ENCODE measurements around the gene LIN37.

The LIN37 gene

DNA sequence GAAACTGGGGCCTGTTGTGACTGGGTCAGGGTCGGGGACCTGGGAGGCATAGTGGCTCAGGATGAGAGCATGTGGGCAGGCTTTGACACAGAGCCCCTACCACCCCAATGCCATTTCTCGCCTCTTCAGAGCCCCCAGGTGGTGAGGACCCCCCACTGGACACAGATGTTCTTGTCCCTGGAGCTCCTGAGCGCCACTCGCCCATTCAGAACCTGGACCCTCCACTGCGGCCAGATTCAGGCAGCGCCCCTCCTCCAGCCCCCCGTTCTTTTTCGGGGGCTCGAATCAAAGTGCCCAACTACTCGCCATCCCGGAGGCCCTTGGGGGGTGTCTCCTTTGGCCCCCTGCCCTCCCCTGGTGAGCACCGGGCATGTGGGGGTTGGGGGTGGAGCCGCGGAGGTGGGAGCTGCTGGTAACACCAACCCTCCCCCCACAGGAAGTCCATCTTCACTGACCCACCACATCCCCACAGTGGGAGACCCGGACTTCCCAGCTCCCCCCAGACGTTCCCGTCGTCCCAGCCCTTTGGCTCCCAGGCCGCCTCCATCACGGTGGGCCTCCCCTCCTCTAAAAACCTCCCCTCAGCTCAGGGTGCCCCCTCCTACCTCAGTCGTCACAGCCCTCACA is 16.5 kb upstream of the LIN37 start:
- TF ChIP-seq, protein P1, sequence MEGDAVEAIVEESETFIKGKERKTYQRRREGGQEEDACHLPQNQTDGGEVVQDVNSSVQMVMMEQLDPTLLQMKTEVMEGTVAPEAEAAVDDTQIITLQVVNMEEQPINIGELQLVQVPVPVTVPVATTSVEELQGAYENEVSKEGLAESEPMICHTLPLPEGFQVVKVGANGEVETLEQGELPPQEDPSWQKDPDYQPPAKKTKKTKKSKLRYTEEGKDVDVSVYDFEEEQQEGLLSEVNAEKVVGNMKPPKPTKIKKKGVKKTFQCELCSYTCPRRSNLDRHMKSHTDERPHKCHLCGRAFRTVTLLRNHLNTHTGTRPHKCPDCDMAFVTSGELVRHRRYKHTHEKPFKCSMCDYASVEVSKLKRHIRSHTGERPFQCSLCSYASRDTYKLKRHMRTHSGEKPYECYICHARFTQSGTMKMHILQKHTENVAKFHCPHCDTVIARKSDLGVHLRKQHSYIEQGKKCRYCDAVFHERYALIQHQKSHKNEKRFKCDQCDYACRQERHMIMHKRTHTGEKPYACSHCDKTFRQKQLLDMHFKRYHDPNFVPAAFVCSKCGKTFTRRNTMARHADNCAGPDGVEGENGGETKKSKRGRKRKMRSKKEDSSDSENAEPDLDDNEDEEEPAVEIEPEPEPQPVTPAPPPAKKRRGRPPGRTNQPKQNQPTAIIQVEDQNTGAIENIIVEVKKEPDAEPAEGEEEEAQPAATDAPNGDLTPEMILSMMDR (IDR thresholded peaks at IDR 0.05; ENCODE audit: insufficient read depth, missing control alignments): no peak
- DNase-seq (ENCODE audit: insufficient read length, low spot score): peak; percentile 15
- FAIRE-seq: no peak

DNA sequence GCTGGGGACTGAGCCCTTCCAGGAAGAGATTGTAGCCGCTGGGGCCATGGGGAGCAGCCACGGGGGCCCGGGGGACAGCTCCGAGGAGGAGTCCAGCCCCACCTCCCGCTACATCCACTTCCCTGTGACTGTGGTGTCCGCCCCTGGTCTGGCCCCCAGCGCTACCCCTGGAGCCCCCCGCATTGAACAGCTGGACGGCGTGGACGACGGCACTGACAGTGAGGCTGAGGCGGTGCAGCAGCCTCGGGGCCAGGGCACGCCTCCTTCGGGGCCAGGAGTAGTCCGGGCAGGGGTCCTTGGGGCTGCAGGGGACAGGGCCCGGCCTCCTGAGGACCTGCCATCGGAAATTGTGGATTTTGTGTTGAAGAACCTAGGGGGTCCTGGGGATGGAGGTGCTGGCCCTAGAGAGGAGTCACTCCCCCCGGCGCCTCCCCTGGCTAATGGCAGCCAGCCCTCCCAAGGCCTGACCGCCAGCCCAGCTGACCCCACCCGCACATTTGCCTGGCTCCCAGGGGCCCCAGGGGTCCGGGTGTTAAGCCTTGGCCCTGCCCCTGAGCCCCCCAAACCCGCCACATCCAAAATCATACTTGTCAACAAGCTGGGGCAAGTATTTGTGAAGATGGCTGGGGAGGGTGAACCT is 15.7 kb upstream of the LIN37 start:
- DNase-seq (ENCODE audit: insufficient read length, low spot score) (peak; percentile 20), FAIRE-seq (no peak)
- TF ChIP-seq, protein P1 (IDR thresholded peaks at IDR 0.05; ENCODE audit: insufficient read depth, missing control alignments): no peak

DNA sequence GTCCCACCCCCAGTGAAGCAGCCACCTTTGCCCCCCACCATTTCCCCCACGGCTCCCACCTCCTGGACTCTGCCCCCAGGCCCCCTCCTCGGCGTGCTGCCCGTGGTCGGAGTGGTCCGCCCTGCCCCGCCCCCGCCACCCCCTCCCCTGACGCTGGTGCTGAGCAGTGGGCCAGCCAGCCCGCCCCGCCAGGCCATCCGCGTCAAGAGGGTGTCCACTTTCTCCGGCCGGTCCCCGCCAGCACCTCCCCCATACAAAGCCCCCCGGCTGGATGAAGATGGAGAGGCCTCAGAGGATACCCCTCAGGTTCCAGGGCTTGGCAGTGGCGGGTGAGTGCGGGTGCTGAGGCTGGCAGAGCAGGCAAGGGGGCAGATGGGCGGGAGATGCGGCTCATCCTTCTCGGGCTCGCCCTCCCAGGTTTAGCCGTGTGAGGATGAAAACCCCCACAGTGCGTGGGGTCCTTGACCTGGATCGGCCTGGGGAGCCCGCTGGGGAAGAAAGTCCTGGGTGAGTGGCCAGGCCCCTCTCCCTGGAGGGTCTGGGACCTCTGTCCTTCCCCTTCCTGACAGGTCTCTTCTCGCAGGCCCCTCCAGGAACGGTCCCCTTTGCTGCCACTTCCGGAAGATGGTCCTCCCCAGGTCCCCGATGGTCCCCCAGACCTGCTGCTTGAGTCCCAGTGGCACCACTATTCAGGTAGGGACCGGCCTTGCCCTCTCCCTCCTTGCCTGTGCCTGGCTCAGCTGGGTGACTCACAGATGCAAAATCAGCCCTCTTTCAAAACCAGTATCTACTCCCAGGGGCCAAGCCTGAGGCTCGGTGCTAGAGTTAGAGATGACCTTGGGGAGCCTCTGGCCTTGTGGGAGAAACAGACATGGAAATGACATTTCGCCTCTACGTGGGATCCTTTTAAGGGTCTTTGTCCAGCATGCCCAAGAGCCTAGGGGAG is 14.9 kb upstream of the LIN37 start:
- FAIRE-seq (no peak), DNase-seq (ENCODE audit: insufficient read length, low spot score) (no peak)
- TF ChIP-seq, protein P1 (IDR thresholded peaks at IDR 0.05; ENCODE audit: insufficient read depth, missing control alignments): no peak

DNA sequence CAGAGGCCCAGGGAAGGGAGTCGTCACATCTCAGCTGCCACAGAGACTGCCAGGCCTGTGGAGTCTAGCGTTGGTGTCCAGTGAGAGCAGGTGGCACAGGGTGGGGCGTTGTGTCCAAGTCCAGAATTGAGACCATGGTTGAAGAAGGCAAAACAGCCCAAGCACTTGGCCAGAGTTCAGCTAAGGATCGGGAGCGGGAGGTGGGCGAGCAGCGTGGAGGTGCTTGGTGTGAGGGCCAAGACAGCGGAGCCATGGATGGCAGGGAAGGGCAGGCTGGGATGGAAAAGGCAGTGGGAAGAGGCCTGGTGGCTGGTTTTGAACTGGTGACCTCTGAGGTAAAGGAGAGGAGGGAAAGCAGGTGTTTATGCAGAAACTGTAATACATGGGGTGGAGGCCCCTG is 14.1 kb upstream of the LIN37 start:
- DNase-seq (ENCODE audit: insufficient read length, low spot score) (no peak), FAIRE-seq (no peak)
- TF ChIP-seq, protein P1 (IDR thresholded peaks at IDR 0.05; ENCODE audit: insufficient read depth, missing control alignments): no peak

DNA sequence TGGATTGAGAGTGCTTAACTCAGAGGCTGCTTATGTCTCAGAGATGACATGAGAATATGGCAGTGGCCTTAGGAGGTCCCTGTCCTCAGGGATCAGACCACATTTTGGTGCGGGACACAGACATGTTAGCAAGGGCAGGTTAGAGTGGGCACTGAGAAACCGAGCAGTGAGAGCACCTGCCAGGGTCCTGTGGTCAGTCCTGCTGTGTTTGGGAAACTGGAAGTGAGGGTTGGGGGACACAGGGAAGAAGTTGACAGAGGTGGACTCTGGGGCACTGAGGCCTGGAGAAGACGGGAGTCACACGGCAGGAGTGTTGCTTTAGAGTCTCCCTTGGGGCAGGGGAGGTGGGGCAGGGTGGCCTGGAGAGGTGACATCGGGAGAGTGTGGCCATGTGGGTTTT is 13.5 kb upstream of the LIN37 start:
- no peak for FAIRE-seq
- DNase-seq (ENCODE audit: insufficient read length, low spot score): no peak
- TF ChIP-seq, protein P1 (IDR thresholded peaks at IDR 0.05; ENCODE audit: insufficient read depth, missing control alignments): no peak

DNA sequence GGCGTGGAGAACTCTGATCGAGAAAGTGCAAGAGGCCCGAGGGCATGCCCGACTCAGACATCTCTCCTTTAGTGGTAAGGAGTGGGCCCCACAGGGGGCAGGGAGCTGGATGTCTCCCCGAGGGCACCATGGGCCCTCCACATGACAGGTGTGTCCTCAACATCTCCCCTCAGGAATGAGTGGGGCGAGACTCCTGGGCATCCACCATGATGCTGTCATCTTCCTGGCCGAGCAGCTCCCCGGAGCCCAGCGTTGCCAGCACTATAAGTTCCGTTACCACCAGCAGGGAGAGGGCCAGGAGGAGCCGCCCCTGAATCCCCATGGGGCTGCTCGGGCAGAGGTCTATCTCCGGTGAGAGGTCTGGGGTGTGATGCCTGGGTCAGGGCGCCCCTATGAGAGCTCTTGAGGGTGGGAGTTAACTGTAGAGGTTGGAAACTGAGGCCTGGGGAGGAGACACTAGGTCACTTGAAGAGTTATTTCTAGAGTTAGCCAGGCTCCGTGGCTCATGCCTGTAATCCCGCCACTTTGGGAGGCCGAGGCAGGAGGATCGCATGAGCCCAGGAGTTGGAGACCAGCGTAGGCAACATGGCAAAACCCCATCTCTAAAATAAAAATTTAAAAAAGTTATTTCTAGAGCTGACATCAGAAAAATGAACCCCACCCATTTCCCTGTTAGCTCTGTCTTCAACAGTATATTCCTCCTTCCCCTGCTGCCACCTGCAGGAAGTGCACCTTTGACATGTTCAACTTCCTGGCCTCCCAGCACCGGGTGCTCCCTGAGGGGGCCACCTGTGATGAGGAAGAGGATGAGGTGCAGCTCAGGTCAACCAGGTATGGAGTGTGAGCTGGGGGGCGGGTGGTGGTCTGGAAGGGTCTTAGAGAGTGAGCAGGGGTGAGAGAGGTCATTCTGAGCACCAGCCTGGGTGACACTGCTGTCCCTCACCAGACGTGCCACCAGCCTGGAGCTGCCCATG is 11.2 kb upstream of the LIN37 start:
- DNase-seq (ENCODE audit: insufficient read length, low spot score) (peak; percentile 28), FAIRE-seq (no peak)
- TF ChIP-seq, protein P1 (IDR thresholded peaks at IDR 0.05; ENCODE audit: insufficient read depth, missing control alignments): no peak

Measured in D721Med (cell line).